ENCODE measurements around the gene GRIK5. TPM values are rescaled to one million over a fixed set of nuclear protein-coding genes. Genes with fewer than 3 reads are reported as not detected.

The GRIK5 gene
- total RNA-seq, 2 donors from 2014 or later = 2.1 to 5.9 TPM

DNA sequence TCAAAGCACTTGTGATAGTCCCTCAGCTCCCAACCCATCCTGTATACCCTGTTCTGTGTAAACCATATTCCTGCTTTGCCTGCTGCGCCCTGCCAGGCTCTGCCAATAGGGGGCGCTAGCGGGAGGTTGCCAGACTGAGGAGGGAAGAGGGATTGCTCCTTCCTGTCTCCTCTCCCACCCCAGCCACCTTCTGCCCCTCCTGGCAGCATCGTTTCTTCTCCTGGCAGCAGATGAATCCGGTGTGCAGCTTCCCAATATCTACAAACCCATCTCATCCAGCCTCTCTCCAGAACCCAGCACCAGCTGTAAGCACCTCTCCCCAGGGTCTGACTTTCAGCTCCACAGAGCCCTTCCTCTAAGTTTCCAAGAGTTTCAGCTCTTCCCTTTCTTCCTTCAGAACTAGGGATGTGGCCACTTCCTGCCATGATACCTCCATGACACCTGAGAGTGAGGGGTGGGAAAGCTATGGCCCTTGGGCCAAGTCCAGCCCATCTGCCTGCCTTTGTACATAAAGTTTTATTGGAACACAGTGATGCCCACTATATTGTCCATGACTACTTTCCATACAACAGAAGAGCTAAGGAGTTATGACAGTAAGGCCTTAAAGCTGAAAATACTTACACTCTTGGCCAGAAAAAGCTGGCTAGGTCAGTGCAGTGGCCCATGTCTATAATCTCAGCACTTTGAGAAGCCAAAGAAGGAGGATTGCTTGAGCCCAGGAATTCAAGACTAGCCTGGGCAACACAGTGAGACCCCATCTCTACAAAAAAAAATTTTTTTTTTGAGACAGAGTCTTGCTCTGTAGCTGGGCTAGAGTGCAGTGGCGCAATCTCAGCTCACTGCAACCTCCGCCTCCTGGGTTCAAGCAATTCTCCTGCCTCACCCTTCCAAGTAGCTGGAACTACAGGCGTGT, 41.4 kb downstream of the GRIK5 start:
- H3K4me1 ChIP-seq = no peaks in the 10 kb centered on the region
- TF ChIP-seq POLR2A (IDR thresholded peaks at IDR 0.05) = no peak
- TF ChIP-seq, protein P1, sequence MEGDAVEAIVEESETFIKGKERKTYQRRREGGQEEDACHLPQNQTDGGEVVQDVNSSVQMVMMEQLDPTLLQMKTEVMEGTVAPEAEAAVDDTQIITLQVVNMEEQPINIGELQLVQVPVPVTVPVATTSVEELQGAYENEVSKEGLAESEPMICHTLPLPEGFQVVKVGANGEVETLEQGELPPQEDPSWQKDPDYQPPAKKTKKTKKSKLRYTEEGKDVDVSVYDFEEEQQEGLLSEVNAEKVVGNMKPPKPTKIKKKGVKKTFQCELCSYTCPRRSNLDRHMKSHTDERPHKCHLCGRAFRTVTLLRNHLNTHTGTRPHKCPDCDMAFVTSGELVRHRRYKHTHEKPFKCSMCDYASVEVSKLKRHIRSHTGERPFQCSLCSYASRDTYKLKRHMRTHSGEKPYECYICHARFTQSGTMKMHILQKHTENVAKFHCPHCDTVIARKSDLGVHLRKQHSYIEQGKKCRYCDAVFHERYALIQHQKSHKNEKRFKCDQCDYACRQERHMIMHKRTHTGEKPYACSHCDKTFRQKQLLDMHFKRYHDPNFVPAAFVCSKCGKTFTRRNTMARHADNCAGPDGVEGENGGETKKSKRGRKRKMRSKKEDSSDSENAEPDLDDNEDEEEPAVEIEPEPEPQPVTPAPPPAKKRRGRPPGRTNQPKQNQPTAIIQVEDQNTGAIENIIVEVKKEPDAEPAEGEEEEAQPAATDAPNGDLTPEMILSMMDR (IDR thresholded peaks at IDR 0.05) = peak in 1 of 7 experiments; percentile 12
- H3K27me3 ChIP-seq = no peaks in the 10 kb centered on the region
- no peak overlapping the region for H3K4me3 ChIP-seq
- intact Hi-C loops (cut with DNase I) = no loop called here
- no peak overlapping the region for H3K27ac ChIP-seq
- ATAC-seq (no peak), DNase-seq (no peak)
- H3K36me3 ChIP-seq (replicated peaks in 1 of 2; ENCODE audit: insufficient read depth in 1 of 2, low read depth in 2 of 2) = no peaks in the 10 kb centered on the region
- 34 to 49% methylated on average over 7 to 8 of the region's 8 CpGs for WGBS, 2 donors
- H3K9me3 ChIP-seq = no peaks in the 10 kb centered on the region

- intact Hi-C loops (cut with DNase I) = no loop called here
- H3K36me3 ChIP-seq (replicated peaks in 1 of 2; ENCODE audit: insufficient read depth in 1 of 2, low read depth in 2 of 2) = no peaks in the 10 kb centered on the region
- TF ChIP-seq, protein P1 (IDR thresholded peaks at IDR 0.05) = no peak
- TF ChIP-seq POLR2A (IDR thresholded peaks at IDR 0.05) = no peak
- H3K9me3 ChIP-seq = no peaks in the 10 kb centered on the region
- peak in 2 of 4 donors; percentile 19 to 31 for DNase-seq
- no peak overlapping the region for H3K27ac ChIP-seq
- no peaks in the 10 kb centered on the region for H3K4me1 ChIP-seq
- WGBS, 2 donors = 45 to 52% methylated on average over 7 to 12 of the region's 12 CpGs
- H3K4me3 ChIP-seq = no peak overlapping the region
- H3K27me3 ChIP-seq = no peaks in the 10 kb centered on the region
- ATAC-seq = peak; percentile 33
Observed at GRCh38 chr19:42024622-42025111, 45.3 kb downstream of the GRIK5 start.

DNA sequence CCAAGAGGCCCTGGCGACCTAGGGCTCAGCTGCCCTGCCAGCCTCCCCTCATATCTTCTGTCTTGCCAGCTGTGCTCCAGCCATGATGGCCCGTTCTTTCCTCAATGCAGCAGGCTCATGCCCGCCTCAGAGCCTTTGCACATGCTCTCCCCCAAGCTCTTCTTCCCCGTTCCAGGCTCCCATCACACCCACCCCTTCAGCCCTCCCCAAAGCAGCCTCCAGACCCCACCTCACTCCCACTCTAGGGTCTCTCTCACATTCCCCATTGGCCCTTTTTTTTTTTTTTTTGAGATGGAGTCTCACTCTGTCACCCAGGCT, 46.1 kb downstream of the GRIK5 start:
- no peak for TF ChIP-seq POLR2A (IDR thresholded peaks at IDR 0.05)
- TF ChIP-seq, protein P1 (IDR thresholded peaks at IDR 0.05) = no peak
- DNase-seq (no peak), ATAC-seq (no peak)
- Histone ChIP-seq H3K27me3 (no peaks in the 10 kb centered on the region), H3K9me3 (no peaks in the 10 kb centered on the region), H3K27ac (no peak overlapping the region), H3K4me1 (no peaks in the 10 kb centered on the region), H3K4me3 (no peak overlapping the region), H3K36me3 (replicated peaks in 1 of 2; ENCODE audit: insufficient read depth in 1 of 2, low read depth in 2 of 2) (no peaks in the 10 kb centered on the region)
- WGBS, 2 donors = 72 to 81% methylated on average over 4 of the region's 4 CpGs
- intact Hi-C loops (cut with DNase I) = no loop called here

DNA sequence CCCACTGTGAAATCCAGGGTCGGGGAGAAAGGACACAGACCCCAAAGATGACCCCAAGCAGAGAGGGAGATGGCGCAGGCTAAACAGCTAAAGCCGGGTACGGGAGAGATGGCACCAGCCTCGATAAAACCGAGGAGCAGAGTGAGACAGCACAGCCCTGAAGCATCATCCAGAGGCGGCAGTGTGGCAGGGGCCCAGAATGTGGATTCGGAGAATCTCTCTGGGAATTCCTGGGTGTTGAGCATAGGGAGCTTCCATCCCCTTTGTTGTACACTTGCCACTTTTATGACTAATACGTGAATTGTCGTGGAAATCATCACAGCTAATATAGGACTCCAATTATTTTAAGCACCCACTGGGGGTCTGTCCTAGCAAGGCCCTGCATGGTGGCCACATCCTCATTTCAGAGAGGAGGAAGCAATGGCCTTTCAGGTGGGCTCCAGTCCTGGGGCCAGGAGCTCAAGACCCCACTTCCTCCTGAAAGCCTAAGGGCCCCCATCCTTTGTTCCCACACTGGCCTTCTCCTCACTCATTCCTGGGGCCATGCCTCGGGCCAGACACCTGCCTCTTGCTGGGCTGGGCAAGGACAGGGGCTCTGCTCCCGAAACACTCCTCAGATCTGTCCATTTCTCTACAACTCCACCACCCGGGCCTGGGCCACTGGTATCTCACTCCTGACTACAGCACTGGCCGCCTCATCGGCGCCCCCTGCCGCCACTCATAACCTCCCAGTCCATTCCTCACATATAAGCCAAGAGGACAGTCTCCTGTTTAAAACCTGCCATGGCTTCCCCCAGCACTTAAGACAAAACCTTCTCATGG, 46.7 kb downstream of the GRIK5 start:
- H3K4me3 ChIP-seq = no peak overlapping the region
- H3K27me3 ChIP-seq = no peaks in the 10 kb centered on the region
- no peak for ATAC-seq
- H3K27ac ChIP-seq = no peak overlapping the region
- no peaks in the 10 kb centered on the region for H3K9me3 ChIP-seq
- intact Hi-C loops (cut with DNase I) = no loop called here
- no peak for DNase-seq
- TF ChIP-seq, protein P1 (IDR thresholded peaks at IDR 0.05) = peak in 1 of 7 experiments; percentile 8
- TF ChIP-seq POLR2A (IDR thresholded peaks at IDR 0.05) = no peak
- H3K4me1 ChIP-seq = no peaks in the 10 kb centered on the region
- 68 to 70% methylated on average over 16 to 17 of the region's 17 CpGs for WGBS, 2 donors
- no peaks in the 10 kb centered on the region for H3K36me3 ChIP-seq (replicated peaks in 1 of 2; ENCODE audit: insufficient read depth in 1 of 2, low read depth in 2 of 2)
